GM19328 (cell line): ENCODE measurements around the gene TJP2.

Experiments used
- ATAC-seq: cut with Tn5 transposase; IDR thresholded peaks from one replicate; pipeline ENCODE4 v1.9.1; 2021; ENCODE audit warnings: mild to moderate bottlenecking, moderate library complexity; ENCODE audit not compliant: unreplicated experiment

TJP2 gene

DNA sequence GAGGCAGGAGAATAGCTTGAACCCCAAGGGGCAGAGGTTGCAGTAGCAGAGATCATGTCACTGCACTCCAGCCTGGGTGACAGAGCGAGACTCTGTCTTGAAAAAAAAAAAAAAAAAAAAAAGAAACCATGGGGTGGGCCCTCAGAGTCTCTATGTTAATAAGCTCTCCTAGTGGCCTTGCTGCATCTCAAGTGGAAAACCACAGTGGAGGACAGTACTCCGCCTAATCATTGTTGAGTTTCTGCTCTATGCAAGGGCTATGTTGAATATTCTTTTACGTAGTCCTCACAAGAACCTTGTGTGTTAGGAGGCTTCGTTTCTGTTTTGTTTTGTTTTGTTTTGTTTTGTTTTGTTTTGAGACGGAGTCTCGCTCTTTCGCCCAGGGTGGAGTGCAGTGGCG is 48.9 kb downstream of the TJP2 start:
- ATAC-seq, result no peak

DNA sequence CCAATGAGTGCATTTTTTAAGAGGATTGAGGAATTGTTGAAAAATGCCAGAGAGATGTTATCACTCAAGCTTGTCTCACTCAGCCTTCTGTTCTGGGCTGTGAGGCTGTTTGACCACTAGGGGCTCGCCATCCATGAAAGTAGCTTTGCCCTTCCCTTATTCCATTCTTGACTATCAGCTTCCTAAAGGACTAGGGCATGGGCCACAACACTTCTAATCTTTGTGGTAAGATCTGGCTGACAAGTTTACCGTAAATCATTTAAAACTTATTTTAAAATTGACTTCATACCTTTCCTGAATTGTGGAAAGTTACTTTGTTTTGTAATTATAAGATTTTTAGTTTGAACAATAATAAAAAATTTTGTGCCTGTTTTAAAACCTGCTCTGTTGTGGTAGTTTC is 49.5 kb downstream of the TJP2 start:
- ATAC-seq, result no peak

DNA sequence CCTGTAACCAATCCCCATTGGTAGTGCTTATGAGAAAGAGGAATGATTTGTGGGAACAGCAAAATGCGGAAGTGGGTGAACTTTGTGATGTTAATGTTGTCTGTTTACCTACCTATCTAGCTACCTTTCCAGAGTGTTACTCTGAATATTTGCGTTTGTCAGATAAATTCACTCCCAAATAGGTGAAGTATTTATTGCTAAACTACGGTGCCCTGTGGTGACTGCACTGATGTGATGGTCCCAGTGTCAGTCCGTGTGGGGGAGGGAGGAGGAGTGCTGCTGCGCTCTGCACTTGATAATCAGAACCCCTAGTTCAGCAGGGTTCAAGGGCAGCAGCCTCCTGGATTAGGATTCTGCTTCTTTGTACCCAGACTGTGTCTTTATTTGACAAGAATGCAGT is 55.3 kb downstream of the TJP2 start:
- ATAC-seq, result no peak

DNA sequence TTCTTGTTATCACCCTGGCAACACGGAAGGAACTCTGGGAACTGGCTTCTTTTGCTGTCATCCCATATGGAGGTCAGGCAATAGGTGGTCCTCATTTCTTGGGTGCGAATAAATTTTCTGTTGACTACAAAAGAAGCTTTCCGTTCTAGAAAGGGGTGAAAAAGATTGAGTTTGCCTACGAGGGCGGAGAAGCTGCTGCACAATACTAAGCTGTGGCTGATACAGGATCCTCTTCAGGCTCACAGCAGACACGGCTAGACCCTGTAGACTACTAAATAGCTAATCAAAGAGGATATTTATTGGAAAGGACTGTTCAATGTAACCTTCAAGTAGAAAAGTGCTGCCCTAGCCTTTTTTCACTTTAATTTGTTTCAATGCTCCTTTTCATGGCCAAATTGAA is 58.1 kb downstream of the TJP2 start:
- ATAC-seq, result no peak

DNA sequence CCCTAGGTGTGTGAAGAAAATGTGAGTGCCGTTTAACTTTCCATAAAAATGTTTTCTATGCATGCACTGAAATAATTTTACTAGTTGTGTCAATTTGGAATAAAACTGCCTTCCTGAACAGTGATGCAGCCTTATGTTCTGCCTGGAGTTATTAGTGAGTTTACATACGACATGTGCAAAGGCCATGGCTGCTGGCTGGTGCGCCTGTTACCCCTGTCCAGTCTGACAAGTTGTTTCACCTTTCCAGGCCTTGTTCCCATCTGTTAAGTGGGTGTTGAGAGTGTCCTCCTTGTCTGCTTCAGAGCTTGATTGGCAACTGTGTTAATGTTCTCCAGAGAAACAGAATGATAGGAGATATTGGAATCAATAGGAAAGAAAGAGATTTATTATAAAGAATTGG is 60.6 kb downstream of the TJP2 start:
- ATAC-seq, result no peak

DNA sequence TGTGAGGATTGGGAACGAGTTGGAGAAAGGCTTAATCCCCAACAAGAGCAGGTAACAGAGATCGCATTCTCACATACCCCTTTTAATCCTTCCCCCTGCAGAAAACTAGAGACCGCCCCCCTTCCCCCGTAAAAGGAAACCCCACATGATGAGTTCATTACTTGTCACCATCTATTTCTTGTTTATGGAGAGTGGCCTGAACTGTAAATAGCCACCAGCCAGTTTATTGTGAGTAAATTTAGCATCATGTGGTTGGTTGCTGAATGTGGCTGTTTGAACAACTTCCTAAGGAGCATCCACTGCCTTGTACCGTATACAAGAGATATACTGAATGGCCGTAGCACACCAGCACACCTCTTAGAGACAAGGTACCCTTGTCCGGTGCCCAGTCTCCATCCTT is 62.1 kb downstream of the TJP2 start:
- ATAC-seq, result no peak

DNA sequence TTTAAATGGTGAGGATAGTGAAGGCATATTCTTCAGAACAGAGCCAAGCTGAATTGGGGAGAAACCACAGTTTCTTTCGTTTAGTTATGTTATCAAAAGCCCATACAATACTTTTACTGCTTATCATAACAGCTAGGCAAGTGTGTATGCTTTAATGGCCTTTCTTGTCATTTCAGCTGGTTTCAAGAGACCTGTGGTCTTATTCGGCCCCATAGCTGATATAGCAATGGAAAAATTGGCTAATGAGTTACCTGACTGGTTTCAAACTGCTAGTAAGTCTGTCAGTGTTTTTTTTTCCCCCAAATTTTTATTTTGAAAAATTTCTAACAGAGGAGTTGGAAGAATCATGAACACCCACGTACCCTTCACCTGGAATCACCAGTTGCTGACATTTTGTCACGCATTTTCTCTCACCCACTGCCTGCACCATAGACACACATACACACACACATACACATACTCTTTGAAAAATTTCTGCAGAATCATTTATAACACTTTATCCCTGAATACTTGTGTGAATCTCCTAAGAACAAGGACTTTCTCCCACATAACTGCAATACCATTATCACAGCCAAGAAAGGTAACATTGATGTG is 63.7 kb downstream of the TJP2 start:
- ATAC-seq, result no peak

DNA sequence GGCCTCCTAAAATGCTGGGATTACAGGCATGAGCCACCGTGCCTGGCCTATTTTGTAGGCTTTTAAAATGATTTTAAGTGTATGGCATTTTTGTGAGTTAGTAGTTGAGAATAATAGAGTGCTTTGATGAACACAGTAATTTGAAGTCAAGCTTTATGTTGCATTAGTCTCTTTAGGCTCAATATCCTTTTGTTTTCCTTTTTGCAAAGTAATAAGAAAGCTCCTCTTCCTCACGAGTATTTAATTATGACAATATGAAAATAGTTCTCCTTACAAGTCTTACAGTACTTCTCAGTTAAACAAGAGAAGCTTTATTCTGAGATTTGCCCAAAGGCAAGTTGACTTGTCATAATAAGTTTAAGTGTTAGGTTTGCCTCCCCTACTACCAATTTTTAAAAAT is 69.0 kb downstream of the TJP2 start:
- no peak for ATAC-seq

DNA sequence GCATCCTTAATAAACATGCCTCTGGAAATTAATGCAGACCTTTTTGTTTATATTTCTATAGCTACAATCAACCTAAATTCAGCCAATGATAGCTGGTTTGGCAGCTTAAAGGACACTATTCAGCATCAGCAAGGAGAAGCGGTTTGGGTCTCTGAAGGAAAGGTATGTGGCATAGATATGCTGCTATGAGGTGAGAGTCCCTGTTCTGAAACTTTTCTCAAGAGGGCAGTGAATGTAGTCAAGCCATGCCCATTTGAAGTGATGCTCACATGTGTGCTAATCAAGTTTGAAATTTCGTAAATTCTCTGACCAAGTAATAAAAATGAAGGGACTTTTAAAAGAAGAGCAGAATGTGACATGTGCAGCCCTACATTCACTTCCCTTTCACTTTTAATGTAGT is 72.6 kb downstream of the TJP2 start:
- no peak for ATAC-seq

DNA sequence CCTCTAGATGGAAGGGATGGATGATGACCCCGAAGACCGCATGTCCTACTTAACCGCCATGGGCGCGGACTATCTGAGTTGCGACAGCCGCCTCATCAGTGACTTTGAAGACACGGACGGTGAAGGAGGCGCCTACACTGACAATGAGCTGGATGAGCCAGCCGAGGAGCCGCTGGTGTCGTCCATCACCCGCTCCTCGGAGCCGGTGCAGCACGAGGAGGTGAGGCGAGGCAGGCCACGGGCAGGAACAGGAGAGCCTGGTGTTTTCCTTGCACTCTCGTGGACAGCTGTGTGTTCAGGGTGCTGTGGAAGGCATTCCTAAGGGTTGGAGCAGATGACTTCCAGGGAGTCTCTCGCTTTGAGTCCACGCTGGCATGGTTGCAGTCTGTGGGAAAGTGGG is 73.9 kb downstream of the TJP2 start:
- no peak for ATAC-seq

DNA sequence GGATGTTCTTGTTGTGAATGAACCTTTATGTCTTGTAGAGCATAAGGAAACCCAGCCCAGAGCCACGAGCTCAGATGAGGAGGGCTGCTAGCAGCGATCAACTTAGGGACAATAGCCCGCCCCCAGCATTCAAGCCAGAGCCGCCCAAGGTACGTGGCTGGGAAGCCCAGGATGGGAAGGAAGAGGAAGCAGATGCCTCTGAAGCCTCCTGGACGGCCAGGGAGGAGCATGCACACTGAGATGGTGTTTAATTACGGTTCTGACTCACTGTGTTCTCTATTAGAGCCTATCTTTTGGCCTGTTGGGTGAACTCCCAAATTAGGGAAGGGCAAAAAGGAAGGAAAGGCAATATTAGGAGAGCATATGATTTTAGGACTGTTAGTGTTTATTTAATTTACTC is 75.3 kb downstream of the TJP2 start:
- ATAC-seq, result no peak

DNA sequence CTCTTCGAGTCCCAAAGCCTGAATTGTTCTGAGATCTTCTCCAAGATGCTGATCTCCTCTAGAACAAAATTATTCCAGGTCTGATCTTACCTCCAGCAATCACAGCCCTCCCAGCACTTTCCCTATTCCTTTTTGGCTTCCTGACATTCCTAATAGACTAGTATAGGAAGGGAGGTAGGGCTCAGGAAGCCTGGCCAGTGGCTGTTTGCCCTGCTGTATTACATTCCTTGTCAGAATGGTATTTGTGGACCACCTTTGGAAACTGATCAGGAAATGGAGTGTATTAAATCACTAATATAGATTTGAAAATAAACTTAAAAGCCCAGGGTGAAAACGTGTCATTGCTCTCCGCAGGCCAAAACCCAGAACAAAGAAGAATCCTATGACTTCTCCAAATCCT is 76.6 kb downstream of the TJP2 start:
- ATAC-seq, result no peak

DNA sequence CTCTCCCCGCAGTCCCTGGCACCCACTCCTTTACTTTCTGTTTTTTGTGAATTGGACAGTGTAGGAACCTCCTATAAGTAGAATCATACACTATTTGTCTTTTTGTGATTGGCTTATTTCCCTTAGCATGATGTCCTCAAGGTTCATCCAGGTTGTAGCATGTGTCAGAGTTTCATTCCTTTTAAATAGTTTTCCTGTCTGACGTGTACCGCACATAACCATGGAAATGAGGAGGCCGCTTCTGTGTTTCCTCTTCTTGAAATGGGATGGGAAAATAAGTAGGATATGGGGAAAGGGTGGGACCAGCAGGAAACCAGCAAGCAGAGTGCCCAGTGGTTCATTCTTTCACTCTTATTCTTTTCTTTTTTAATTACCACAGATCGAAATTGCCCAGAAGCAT is 78.4 kb downstream of the TJP2 start:
- no peak for ATAC-seq

DNA sequence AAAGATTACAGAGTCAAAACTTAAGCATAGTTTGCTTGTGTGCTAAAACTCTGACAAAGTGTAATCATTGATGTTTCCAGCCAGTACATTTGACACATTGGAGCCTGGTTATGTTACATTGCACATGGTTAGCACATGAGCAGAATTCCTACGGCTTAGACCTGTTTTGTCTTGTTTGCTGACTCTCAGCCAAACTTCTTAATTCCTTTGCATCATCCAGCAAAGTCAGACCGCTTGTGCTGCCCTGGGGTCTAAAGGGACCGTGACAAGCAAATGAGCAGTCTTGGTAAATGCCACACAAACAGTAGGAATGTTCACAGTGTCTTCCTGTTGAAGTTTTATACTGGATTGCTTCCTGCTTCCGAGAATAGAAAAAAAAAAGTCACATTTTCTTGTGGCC is 79.0 kb downstream of the TJP2 start:
- ATAC-seq, result no peak

DNA sequence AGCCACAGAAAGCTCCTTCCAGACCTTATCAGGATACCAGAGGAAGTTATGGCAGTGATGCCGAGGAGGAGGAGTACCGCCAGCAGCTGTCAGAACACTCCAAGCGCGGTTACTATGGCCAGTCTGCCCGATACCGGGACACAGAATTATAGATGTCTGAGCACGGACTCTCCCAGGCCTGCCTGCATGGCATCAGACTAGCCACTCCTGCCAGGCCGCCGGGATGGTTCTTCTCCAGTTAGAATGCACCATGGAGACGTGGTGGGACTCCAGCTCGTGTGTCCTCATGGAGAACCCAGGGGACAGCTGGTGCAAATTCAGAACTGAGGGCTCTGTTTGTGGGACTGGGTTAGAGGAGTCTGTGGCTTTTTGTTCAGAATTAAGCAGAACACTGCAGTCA is 80.1 kb downstream of the TJP2 start:
- ATAC-seq, result no peak

DNA sequence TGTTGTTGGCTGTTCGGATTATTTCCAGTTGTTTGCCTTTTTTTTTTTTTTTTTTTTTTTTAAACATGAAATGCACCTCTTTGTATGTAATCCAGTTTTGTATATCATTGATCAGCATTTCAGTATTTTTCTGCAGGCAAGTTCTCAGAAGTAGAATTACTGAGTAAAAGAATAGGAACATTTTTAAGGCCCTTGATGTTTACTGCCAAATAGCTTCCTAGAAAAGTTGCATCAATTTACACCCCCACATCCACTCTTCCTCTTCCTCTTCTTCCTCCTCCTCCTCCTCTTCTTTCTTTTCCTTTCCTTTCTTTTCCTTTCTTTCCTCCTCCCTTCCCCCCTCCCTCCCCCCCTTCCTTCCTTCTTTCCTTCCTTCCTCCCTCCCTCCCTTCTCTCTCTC is 81.5 kb downstream of the TJP2 start:
- no peak for ATAC-seq

DNA sequence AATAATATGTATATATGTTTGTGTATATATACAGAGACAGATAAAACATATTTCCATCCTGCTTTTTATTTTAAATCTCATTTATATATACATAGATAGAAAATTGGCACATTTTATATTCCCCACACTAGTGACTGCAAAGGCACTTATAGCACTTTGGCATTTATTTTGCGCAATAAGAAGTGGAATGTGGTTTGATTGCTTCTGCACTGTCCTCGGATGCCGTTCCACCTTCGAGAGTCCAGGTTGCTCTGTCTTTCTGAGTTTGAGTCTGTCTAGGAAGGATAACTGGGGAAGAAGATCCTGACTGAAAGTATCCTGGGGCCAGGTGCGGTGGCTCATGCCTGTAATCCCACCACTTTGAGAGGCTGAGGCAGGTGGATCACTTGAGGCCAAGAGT is 84.5 kb downstream of the TJP2 start:
- no peak for ATAC-seq

DNA sequence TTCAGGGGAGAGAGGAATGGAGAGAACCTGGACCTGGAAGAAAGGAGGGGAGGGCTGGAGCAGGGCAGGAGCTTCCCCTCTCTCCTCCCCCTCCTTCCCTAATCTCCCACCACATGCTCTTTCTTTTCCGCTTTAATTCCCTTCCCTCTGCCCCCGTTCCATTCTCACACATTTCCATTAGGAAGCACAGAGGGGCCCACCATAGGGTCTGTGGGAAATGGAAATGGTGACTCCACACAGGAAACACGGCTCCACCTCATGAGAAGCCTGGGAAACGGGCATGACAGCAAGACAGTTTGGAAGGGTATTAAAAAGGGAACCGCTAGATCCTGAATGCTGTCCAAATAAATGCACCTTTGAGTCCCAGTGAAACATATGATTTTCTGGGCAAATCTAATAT is 86.1 kb downstream of the TJP2 start:
- no peak for ATAC-seq

DNA sequence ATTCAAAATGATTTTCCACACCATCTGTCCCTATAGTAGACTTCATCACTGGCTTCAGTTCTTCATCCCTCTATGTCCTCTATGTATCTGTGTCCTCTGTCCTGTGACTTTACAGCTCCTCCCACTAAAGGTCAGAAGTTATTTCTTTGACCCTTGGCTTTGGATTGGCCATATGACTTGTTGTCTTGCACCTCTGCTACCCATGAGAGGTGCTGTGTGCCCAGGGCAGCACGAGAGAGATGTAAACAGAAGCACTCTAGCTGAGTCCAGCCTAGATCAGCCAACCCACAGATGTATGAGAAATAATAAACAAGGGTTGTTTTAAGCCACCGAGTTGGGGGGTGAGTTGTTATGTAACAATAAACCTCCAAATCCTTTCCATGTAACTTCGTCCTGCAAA is 87.6 kb downstream of the TJP2 start:
- ATAC-seq, result no peak

DNA sequence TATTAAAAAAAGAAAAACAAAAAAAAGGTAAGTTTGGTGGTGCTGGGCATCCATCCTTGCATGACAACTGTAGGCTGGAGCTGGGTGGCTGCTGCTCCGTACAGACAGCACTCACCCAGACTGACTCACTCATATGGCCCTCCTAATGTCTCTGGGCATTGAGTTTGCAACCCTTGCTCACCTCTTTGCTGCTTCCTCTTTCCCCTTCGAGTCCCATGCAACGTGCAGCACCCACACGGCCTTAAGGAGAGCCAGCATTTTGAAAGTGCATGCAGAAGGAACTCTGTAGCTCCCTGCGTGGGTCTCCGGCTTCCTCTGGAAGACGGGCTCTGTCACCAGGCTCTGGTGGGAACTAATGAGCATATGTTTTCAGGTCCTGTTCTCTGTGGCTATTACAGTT is 90.4 kb downstream of the TJP2 start:
- no peak for ATAC-seq

DNA sequence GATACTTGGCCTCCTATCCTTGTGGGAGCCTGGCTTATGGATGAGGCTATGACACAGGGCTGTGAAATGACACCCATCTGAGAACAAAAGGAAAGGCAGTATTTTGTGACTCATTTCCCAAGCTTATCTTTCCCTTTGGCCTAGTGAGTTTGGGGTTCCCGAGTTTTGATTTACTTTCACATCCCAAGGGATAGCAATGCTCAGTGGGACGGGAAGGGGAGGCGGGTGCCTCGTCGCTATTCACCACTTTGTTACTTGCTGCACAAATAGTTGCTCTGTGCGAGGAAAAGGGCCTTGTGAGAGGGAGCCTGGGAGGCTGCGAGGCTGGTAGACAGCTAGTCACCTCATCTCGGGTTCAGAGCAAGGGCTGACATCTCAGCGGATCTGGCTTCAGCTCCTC is 91.8 kb downstream of the TJP2 start:
- no peak for ATAC-seq

DNA sequence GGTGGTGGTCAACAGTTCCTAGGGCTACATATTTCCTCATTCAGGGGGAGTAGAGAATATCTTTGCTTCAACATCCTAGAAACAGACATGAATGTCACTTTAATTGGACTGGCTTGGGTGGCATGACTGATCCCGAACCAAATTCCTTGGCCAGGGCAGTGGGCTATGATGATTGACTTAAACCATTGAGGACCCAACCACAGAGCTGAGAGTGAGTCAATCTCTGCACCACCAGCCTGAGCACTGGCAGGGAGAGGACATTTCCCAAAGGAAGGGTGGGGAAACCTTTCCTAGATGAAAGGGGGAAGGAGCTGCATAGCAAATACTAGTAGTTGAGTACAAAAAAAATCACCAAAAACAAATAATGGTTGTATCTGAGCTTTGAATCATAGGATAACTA is 98.1 kb downstream of the TJP2 start:
- no peak for ATAC-seq

DNA sequence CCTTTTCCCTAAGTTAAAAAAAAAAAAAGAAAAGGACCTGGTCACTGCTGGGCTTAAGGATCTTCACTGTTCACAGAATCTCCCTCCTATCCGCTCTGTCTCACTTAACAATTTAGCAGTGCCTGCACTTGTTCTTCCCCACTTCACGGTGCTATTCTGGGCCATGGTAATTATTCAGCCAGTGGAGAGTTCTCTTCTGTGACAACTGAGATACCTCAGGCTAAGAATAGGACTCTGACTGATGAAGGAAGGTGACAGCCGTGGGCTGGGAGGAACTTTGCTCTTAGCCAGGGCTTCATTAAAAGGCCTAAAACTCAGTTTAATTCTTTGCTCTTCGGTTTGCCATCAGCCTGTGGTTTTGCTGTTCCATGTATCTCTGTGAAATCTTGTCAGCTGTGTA is 99.1 kb downstream of the TJP2 start:
- no peak for ATAC-seq

DNA sequence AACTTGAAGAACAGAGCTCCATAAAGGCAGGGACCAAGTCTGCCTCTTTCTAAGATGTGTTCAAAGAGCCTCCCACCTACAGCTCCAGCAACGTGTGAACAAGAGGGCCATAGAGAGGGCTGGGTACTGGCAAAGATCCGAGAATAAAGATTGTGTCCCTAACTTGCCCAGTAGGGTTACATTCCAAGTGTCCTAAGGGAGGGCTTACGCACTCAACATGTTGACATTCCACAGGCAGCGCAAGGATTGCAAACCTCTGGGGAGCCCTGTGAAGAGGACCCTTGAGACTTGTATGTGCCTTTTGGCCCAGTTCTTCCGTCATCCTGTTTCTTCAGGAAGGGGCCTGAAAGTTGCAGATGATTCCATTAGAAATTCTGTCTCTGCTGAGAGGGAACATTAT is 102.7 kb downstream of the TJP2 start:
- ATAC-seq, result no peak
